IMR-90 (cell line): ENCODE data around the gene RAP2C. TPM values are rescaled to one million over a fixed set of nuclear protein-coding genes. Genes with fewer than 3 reads are reported as not detected.
A peak's percentile ranks its signal among the peaks of the same experiment; 100 is the strongest.

Experiments used
- ATAC-seq: fragments of 200-7000 bp; cut with Tn5 transposase; 2 replicates; pipeline ENCODE4 v1.9.1; 2020; ENCODE audit warnings: low read depth, mild to moderate bottlenecking, moderate library complexity
- BruUV-seq: library from RNA; stranded (reverse); fragments of 400-500 nt; replicated peaks from 2 replicates; lab custom pipeline; 2021; lab: Mats Ljungman, UMichigan
- CTCF ChIA-PET: fragments of 300-600 bp; formaldehyde crosslinking; extraction: SDS; loops from one replicate; lab custom pipeline; 2021; ENCODE audit warnings: antibody characterized with exemption; lab: Yijun Ruan, JAX
- POLR2A ChIA-PET: fragments of 300-600 bp; sonication (Branson Sonifier 250); formaldehyde crosslinking; loops from one replicate; lab custom pipeline; 2022; ENCODE audit warnings: antibody characterized with exemption; ENCODE audit not compliant: unreplicated experiment; lab: Charles Lee
- DNase-seq: peaks from one replicate; pipeline ENCODE4 v3.0.0; 2013
- H2AFZ ChIP-seq: replicated peaks from 2 replicates; pipeline ENCODE3; 2013; ENCODE audit warnings: low read length, mild to moderate bottlenecking; ENCODE audit not compliant: poor library complexity
- H2AK5ac ChIP-seq: 2 replicates; pipeline ENCODE4 v1.6.1; 2013; ENCODE audit warnings: low read depth, low read length, inconsistent platforms
- H2AK9ac ChIP-seq: replicated peaks from 2 replicates; pipeline ENCODE3; 2013; ENCODE audit warnings: mild to moderate bottlenecking, low read depth, low read length, moderate library complexity; ENCODE audit not compliant: poor library complexity
- H2BK120ac ChIP-seq: 2 replicates; pipeline ENCODE4 v1.6.1; 2013; ENCODE audit warnings: low read depth, low read length, inconsistent platforms
- H2BK15ac ChIP-seq: 3 replicates; pipeline ENCODE4 v1.6.1; 2013; ENCODE audit warnings: low read depth, low read length, inconsistent platforms
- H2BK20ac ChIP-seq: 2 replicates; pipeline ENCODE4 v1.6.1; 2013; ENCODE audit warnings: low read depth, mild to moderate bottlenecking, inconsistent platforms, low read length, moderate library complexity
- H2BK5ac ChIP-seq: 2 replicates; pipeline ENCODE4 v1.6.1; 2013; ENCODE audit warnings: mild to moderate bottlenecking, low read depth, low read length, inconsistent platforms; ENCODE audit not compliant: poor library complexity, severe bottlenecking
- H3K14ac ChIP-seq: replicated peaks from 2 replicates; pipeline ENCODE4 v1.6.1; 2013; ENCODE audit warnings: low read depth, low read length, inconsistent platforms
- H3K18ac ChIP-seq: 2 replicates; pipeline ENCODE4 v1.6.1; 2013; ENCODE audit warnings: low read depth, low read length, control low read depth
- H3K23ac ChIP-seq: 2 replicates; pipeline ENCODE4 v1.6.1; 2013; ENCODE audit warnings: low read depth, low read length, inconsistent platforms
- H3K27ac ChIP-seq: 2 replicates; pipeline ENCODE4 v1.5.1; 2013; ENCODE audit warnings: mild to moderate bottlenecking, control low read depth, low read length; ENCODE audit not compliant: insufficient read depth
- H3K27me3 ChIP-seq: 2 replicates; pipeline ENCODE4 v1.6.1; 2013; ENCODE audit warnings: low read length; ENCODE audit not compliant: control insufficient read depth, insufficient read depth
- H3K36me3 ChIP-seq: 2 replicates; pipeline ENCODE4 v1.6.1; 2013; ENCODE audit warnings: low read length, mixed read lengths; ENCODE audit not compliant: control insufficient read depth, insufficient read depth
- H3K4ac ChIP-seq: 2 replicates; pipeline ENCODE4 v1.6.1; 2013; ENCODE audit warnings: low read depth, low read length, inconsistent platforms
- H3K4me1 ChIP-seq: 2 replicates; pipeline ENCODE4 v1.6.1; 2013; ENCODE audit warnings: low read length, mixed read lengths; ENCODE audit not compliant: control insufficient read depth, insufficient read depth
- H3K4me2 ChIP-seq: 2 replicates; pipeline ENCODE4 v1.6.1; 2013; ENCODE audit warnings: low read depth, mild to moderate bottlenecking, control low read depth, low read length, moderate library complexity
- H3K4me3 ChIP-seq: 2 replicates; pipeline ENCODE4 v1.5.1; 2013; ENCODE audit warnings: low read depth, mild to moderate bottlenecking, control low read depth, low read length, moderate library complexity; ENCODE audit not compliant: insufficient read depth
- H3K56ac ChIP-seq: 2 replicates; pipeline ENCODE4 v1.6.1; 2013; ENCODE audit warnings: low read length, inconsistent platforms; ENCODE audit not compliant: insufficient read depth; ENCODE audit errors: extremely low read depth
- H3K79me1 ChIP-seq, 2 experiments: 2 replicates each; pipeline ENCODE4 v1.6.1; 2013; ENCODE audit warnings: low read length in 2 of 2, inconsistent platforms in 1 of 2, low read depth in 1 of 2
- H3K9ac ChIP-seq: 2 replicates; pipeline ENCODE4 v1.6.1; 2013; ENCODE audit warnings: low read depth, low read length, control low read depth
- H3K9me1 ChIP-seq: 2 replicates; pipeline ENCODE4 v1.6.1; 2013; ENCODE audit warnings: low read length, inconsistent platforms; ENCODE audit not compliant: insufficient read depth
- H3K9me3 ChIP-seq: 2 replicates; pipeline ENCODE4 v1.6.1; 2013; ENCODE audit warnings: low read length; ENCODE audit not compliant: control insufficient read depth, insufficient read depth
- H4K20me1 ChIP-seq: 2 replicates; pipeline ENCODE4 v1.6.1; 2013; ENCODE audit warnings: low read length, inconsistent platforms; ENCODE audit not compliant: insufficient read depth
- H4K5ac ChIP-seq: 2 replicates; pipeline ENCODE4 v1.6.1; 2013; ENCODE audit warnings: mild to moderate bottlenecking, low read depth, low read length, control low read depth
- H4K8ac ChIP-seq, 2 experiments: 2 replicates each; pipeline ENCODE4 v1.6.1; 2013; ENCODE audit warnings: low read depth in 2 of 2, low read length in 2 of 2, control low read depth in 1 of 2, inconsistent platforms in 1 of 2
- H4K91ac ChIP-seq: 2 replicates; pipeline ENCODE4 v1.6.1; 2013; ENCODE audit warnings: low read depth, low read length, inconsistent platforms; ENCODE audit not compliant: insufficient read depth
- CEBPB ChIP-seq: IDR thresholded peaks from 2 replicates; pipeline ENCODE4 v1.6.1; 2012; ENCODE audit warnings: low read depth, low read length, improper control_type of control experiment
- RFX5 ChIP-seq: IDR thresholded peaks from 2 replicates; pipeline ENCODE4 v1.8.0; 2012; ENCODE audit warnings: low read depth, mild to moderate bottlenecking, low read length, moderate library complexity
- WGBS, 2 experiments: methylation state at CpG; one replicate each; pipeline versions ENCODE4 v1.1.5 to v1.1.7; 2013; ENCODE audit warnings: missing lambda C conversion rate in 2 of 2; ENCODE audit not compliant: insufficient read length in 1 of 2; ENCODE audit errors: extremely low coverage in 2 of 2; 5-methylcytosine and 5-hydroxymethylcytosine counted together
- dilution Hi-C: fragments of 300-500 bp; cut with HindIII; formaldehyde crosslinking; loops from one replicate; pipeline ENCODE4 v1.14.3; 2018; ENCODE audit warnings: low sequenced_read_pairs; ENCODE audit not compliant: unreplicated experiment
- in situ Hi-C: fragments of 300-500 bp; cut with MboI; formaldehyde crosslinking; loops from 3 replicates; pipeline ENCODE4 v1.14.3; 2019; ENCODE audit warnings: low sequenced_read_pairs, inconsistent platforms, mixed read lengths
- intact Hi-C: fragments of 100-400 bp; cut with micrococcal nuclease; formaldehyde crosslinking; loops from 2 replicates; pipeline ENCODE4 v1.10.0; 2022
- polyA plus RNA-seq, 3 experiments: library from polyadenylated mRNA; depleted of rRNA; stranded (reverse); fragments of >200 nt; gene quantifications; 2 replicates each; pipeline ENCODE4 v1.2.3, GENCODE V29; 2012; ENCODE audit warnings: low replicate concordance in 1 of 3
- total RNA-seq: library from RNA; depleted of rRNA; stranded (reverse); fragments of >200 nt; gene quantifications from 2 replicates; pipeline ENCODE4 v1.2.3, GENCODE V29; 2012

RAP2C gene
- total and polyA plus RNA-seq, 2 of the 4 experiments (the other 2 are of a cell fraction), result 7.6 to 24.9 TPM

DNA sequence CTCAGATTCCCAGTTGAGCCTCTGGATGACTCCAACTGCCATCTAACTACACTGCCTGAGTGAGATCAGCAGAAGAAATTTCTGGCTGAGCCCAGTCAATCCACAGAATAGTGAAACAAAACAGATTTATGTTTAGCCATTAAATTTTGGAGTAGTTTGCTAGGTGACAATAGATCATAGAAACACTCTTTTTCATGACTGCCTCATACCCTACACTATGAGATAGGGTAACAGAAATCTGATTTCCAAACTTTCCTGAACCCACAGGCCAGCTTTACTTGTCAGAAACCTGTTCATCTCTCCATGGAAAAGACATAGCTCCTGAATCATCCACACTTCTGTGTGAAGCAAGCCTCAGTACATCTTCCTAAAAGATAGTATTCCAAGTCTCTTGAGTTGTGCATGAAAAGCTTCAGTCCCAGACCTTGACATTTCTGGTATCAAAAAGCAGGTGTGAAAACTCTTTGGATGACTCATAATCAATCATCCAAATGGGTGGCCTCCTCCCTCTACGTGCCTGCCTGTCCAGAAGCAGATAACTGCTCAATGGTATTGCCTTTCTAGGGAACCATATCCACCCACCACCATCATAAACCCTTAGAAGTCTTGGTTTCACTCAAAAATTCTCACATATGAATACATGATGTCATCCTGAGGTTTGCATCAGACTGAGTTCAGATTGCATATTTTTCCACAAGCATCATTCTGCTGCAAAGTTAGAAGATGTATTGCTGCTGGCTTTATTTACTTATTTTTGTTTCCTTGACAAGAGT, 47.5 kb upstream of the RAP2C start:
- dilution Hi-C loops (no loop called here), intact Hi-C loops (no loop called here), in situ Hi-C loops (no loop called here)
- Histone ChIP-seq H3K9ac (no peak overlapping the region), H3K14ac (no peak overlapping the region), H4K8ac (no peak overlapping the region), H3K4ac (no peak overlapping the region), H4K20me1 (no peaks in the 10 kb centered on the region), H4K91ac (no peak overlapping the region), H2BK5ac (no peak overlapping the region), H2AFZ (no peak overlapping the region), H3K9me1 (no peaks in the 10 kb centered on the region), H3K36me3 (no peaks in the 10 kb centered on the region), H3K4me3 (no peak overlapping the region), H3K18ac (no peak overlapping the region), H2BK20ac (no peak overlapping the region), H3K27ac (no peak overlapping the region), H3K79me1 (no peaks in the 10 kb centered on the region), H4K5ac (no peak overlapping the region), H2AK5ac (no peak overlapping the region), H2AK9ac (no peak overlapping the region), H3K9me3 (no peaks in the 10 kb centered on the region), H3K56ac (no peak overlapping the region), H3K27me3 (0 out of 2 replicates have a peak, but pooled peaks cover 3% of the 10 kb centered on the region), H3K23ac (no peak overlapping the region), H3K4me1 (0 out of 2 replicates have a peak, but pooled peaks cover 2% of the 10 kb centered on the region), H2BK120ac (no peak overlapping the region), H3K4me2 (no peak overlapping the region), H2BK15ac (no peak overlapping the region)
- DNase-seq, result peak; percentile 61
- POLR2A ChIA-PET, result no interaction called here
- peak; percentile 52; the same call in 1 of the 2 replicates for TF ChIP-seq CEBPB
- no peak for TF ChIP-seq RFX5
- CTCF ChIA-PET, result no interaction called here
- WGBS, 2 experiments, result 0% methylated on average over 1 of the region's 1 CpG; no CpG with 5 or more reads in 1 of the 2 experiments
- ATAC-seq, result peak; percentile 57
- no TSS peak for BruUV-seq
